ENCODE measurements around the gene LSMEM2. TPM values are rescaled to one million over a fixed set of nuclear protein-coding genes. Genes with fewer than 3 reads are reported as not detected.

Gene LSMEM2
- total RNA-seq, 1 donor from 2014 or later: not detected

GRCh38 chr3:50262778-50263177 lies 16.1 kb upstream of the LSMEM2 start:
- Mint-ChIP-seq H3K4me3 (ENCODE audit: unreplicated experiment) (no peak overlapping the region), H3K9me3 (ENCODE audit: low read depth) (no peaks in the 10 kb centered on the region), H3K27ac (ENCODE audit: unreplicated experiment) (peak overlapping the region; percentile 96), H3K27me3 (ENCODE audit: low read depth) (no peaks in the 10 kb centered on the region), H3K4me1 (ENCODE audit: low read depth) (peaks cover 73% of the 10 kb centered on the region), H3K36me3 (ENCODE audit: low read depth) (no peaks in the 10 kb centered on the region)
- TF ChIP-seq, protein P1, sequence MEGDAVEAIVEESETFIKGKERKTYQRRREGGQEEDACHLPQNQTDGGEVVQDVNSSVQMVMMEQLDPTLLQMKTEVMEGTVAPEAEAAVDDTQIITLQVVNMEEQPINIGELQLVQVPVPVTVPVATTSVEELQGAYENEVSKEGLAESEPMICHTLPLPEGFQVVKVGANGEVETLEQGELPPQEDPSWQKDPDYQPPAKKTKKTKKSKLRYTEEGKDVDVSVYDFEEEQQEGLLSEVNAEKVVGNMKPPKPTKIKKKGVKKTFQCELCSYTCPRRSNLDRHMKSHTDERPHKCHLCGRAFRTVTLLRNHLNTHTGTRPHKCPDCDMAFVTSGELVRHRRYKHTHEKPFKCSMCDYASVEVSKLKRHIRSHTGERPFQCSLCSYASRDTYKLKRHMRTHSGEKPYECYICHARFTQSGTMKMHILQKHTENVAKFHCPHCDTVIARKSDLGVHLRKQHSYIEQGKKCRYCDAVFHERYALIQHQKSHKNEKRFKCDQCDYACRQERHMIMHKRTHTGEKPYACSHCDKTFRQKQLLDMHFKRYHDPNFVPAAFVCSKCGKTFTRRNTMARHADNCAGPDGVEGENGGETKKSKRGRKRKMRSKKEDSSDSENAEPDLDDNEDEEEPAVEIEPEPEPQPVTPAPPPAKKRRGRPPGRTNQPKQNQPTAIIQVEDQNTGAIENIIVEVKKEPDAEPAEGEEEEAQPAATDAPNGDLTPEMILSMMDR (IDR thresholded peaks at IDR 0.05): no peak
- DNase-seq (ENCODE audit: low spot score): no peak

DNA sequence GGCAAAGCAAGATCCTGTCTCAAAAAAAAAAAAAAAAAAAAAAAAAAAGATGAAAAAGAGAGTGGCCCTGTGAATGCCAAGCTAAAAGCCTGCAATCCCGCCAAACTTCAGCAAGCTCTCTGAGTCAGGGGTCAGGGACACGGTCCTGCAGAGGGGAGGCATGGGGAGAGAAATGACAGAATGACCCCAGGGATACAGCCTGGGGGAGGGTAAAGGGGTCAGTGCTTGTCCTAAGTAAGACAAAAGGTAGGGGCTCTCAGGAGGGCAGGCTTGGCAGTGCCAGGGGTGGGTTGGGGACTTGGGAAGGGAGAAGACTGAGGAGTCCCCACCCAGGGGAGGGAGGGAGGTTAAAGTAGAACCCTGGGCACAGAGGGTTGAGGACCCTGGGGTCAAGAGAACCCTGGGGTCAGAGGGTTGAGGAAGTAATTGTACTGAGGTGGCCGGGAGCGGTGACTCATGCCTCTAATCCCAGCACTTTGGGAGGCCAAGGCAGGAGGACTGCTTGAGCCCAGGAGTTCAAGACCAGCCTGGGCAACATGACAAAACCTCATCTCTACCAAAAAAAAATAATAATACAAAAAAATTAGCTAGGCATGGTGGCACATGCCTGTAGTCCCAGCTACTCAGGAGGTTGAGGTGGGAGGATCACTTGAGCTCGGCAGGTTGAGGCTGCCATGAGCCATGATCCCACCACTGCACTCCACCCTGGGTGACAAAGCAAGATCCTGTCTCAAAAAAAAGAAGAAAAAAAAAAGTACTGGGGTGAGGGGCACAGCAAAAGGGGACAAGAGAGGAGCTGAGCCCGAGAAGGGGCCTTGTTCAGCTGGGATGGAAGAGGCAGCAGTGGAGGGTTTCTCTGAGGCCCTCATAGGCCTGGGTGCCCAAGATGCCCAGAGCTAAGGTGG lies 15.2 kb upstream of the LSMEM2 start:
- Mint-ChIP-seq H3K27me3 (ENCODE audit: low read depth) (no peaks in the 10 kb centered on the region), H3K36me3 (ENCODE audit: low read depth) (no peaks in the 10 kb centered on the region), H3K4me1 (ENCODE audit: low read depth) (peaks cover 82% of the 10 kb centered on the region), H3K27ac (ENCODE audit: unreplicated experiment) (peak overlapping the region; percentile 96), H3K9me3 (ENCODE audit: low read depth) (no peaks in the 10 kb centered on the region), H3K4me3 (ENCODE audit: unreplicated experiment) (peak overlapping the region; percentile 25)
- DNase-seq (ENCODE audit: low spot score): no peak
- TF ChIP-seq, protein P1 (IDR thresholded peaks at IDR 0.05): no peak

DNA sequence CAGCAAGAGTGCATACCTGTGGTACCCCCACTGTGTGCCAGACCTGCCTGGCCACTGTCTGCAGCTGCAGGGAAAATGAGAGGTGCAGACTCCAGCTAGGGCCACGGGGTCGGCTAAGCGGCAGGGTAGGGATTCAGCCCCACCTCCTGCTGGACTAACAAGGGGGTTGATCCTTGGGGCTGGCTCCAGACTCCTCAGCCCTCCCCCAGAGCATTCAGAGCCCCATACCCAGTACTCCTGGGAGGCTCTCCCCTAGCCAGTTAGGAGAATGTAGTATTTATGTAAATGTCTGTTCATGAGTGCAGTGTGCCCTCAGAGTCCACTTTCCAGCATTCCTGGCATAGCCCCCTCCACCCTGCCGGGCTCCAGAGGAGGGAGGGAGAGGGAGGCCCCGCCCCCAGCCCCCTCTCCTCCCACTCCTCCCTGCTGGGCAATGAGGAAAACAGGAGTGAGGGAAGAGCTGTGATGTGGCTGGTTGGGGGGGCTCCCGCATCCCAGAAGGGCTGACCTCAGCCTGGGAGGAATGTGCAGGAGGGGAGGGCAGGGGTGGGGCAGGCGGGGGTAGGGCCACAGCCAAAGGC lies 14.4 kb upstream of the LSMEM2 start:
- TF ChIP-seq, protein P1 (IDR thresholded peaks at IDR 0.05): no peak
- Mint-ChIP-seq H3K36me3 (ENCODE audit: low read depth) (no peaks in the 10 kb centered on the region), H3K27me3 (ENCODE audit: low read depth) (no peaks in the 10 kb centered on the region), H3K27ac (ENCODE audit: unreplicated experiment) (peak overlapping the region; percentile 96), H3K4me1 (ENCODE audit: low read depth) (peaks cover 84% of the 10 kb centered on the region), H3K4me3 (ENCODE audit: unreplicated experiment) (no peak overlapping the region), H3K9me3 (ENCODE audit: low read depth) (no peaks in the 10 kb centered on the region)
- DNase-seq (ENCODE audit: low spot score): no peak

- Mint-ChIP-seq H3K36me3 (ENCODE audit: low read depth) (no peaks in the 10 kb centered on the region), H3K4me1 (ENCODE audit: low read depth) (peaks cover 85% of the 10 kb centered on the region), H3K9me3 (ENCODE audit: low read depth) (no peaks in the 10 kb centered on the region), H3K27ac (ENCODE audit: unreplicated experiment) (peak overlapping the region; percentile 96), H3K27me3 (ENCODE audit: low read depth) (no peaks in the 10 kb centered on the region), H3K4me3 (ENCODE audit: unreplicated experiment) (no peak overlapping the region)
- DNase-seq (ENCODE audit: low spot score): no peak
- TF ChIP-seq, protein P1 (IDR thresholded peaks at IDR 0.05): no peak
These were observed 13.9 kb upstream of the LSMEM2 start for GRCh38 chr3:50264964-50265485.

- Mint-ChIP-seq H3K27ac (ENCODE audit: unreplicated experiment) (peak overlapping the region; percentile 87), H3K9me3 (ENCODE audit: low read depth) (no peaks in the 10 kb centered on the region), H3K4me3 (ENCODE audit: unreplicated experiment) (no peak overlapping the region), H3K4me1 (ENCODE audit: low read depth) (peaks cover 86% of the 10 kb centered on the region), H3K36me3 (ENCODE audit: low read depth) (no peaks in the 10 kb centered on the region), H3K27me3 (ENCODE audit: low read depth) (no peaks in the 10 kb centered on the region)
- no peak for DNase-seq (ENCODE audit: low spot score)
- TF ChIP-seq, protein P1 (IDR thresholded peaks at IDR 0.05): no peak
These were observed 13.3 kb upstream of the LSMEM2 start for GRCh38 chr3:50265571-50265970.
